Measurements from ENCODE around the gene RBBP8NL. TPM values are rescaled to one million over a fixed set of nuclear protein-coding genes. Genes with fewer than 3 reads are reported as not detected.
A peak's percentile ranks its signal among the peaks of the same experiment; 100 is the strongest.

The RBBP8NL gene
- total and polyA plus RNA-seq, 2 experiments from 2014 or later = 0.10 to 1.1 TPM

DNA sequence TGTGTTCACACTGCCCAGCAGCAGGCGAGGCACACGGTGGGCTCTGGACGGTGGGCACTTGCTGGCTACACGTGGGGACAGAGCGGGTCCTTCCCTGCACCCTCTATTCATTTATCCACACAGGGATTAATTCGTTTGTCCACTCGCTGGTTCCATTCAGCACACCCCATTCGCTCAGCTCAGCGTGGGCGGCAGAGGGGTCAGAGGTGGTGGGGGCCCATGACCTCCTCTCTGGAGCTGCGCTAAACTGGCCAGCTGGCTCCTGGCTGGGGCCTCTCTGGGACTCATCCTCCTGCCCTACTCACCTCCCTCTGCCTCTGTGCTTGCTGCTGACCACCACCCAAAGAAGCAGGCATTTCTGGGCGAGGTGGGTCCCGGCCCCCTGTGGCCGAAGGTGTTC, 21.4 kb upstream of the RBBP8NL start:
- H3K9me2 ChIP-seq (ENCODE audit: insufficient read depth) = no peaks in the 10 kb centered on the region
- no peak overlapping the region for H3K4me3 ChIP-seq
- H3K4me1 ChIP-seq (ENCODE audit: insufficient read depth) = no peaks in the 10 kb centered on the region
- H4K20me1 ChIP-seq (replicated peaks; ENCODE audit: insufficient read depth) = no peaks in the 10 kb centered on the region
- TF ChIP-seq, protein P1, sequence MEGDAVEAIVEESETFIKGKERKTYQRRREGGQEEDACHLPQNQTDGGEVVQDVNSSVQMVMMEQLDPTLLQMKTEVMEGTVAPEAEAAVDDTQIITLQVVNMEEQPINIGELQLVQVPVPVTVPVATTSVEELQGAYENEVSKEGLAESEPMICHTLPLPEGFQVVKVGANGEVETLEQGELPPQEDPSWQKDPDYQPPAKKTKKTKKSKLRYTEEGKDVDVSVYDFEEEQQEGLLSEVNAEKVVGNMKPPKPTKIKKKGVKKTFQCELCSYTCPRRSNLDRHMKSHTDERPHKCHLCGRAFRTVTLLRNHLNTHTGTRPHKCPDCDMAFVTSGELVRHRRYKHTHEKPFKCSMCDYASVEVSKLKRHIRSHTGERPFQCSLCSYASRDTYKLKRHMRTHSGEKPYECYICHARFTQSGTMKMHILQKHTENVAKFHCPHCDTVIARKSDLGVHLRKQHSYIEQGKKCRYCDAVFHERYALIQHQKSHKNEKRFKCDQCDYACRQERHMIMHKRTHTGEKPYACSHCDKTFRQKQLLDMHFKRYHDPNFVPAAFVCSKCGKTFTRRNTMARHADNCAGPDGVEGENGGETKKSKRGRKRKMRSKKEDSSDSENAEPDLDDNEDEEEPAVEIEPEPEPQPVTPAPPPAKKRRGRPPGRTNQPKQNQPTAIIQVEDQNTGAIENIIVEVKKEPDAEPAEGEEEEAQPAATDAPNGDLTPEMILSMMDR (conservative IDR thresholded peaks at IDR 0.05; ENCODE audit: low read depth in 2 of 2) = no peak
- TF ChIP-seq EZH2phosphoT487 (IDR thresholded peaks at IDR 0.05; ENCODE audit: unreplicated experiment) = no peak
- TF ChIP-seq JUNB (IDR thresholded peaks at IDR 0.05; ENCODE audit: unreplicated experiment) = no peak
- TF ChIP-seq, protein P2, sequence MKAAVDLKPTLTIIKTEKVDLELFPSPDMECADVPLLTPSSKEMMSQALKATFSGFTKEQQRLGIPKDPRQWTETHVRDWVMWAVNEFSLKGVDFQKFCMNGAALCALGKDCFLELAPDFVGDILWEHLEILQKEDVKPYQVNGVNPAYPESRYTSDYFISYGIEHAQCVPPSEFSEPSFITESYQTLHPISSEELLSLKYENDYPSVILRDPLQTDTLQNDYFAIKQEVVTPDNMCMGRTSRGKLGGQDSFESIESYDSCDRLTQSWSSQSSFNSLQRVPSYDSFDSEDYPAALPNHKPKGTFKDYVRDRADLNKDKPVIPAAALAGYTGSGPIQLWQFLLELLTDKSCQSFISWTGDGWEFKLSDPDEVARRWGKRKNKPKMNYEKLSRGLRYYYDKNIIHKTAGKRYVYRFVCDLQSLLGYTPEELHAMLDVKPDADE (IDR thresholded peaks at IDR 0.05) = no peak
- no peak overlapping the region for H3K4me2 ChIP-seq
- H2AFZ ChIP-seq = no peak overlapping the region
- Mint-ChIP-seq H3K27ac (no peak overlapping the region), H3K36me3 (ENCODE audit: low read depth) (no peaks in the 10 kb centered on the region), H3K4me3 (no peak overlapping the region), H3K4me1 (no peaks in the 10 kb centered on the region), H3K27me3 (ENCODE audit: insufficient read depth, low read depth, poor library complexity) (peaks cover 8% of the 10 kb centered on the region), H3K9me3 (no peaks in the 10 kb centered on the region)
- ATAC-seq (no peak), DNase-seq (ENCODE audit: low spot score) (no peak)
- no peak overlapping the region for H3K27ac ChIP-seq (ENCODE audit: low read depth)
- H3K79me2 ChIP-seq (replicated peaks; ENCODE audit: insufficient read depth) = no peaks in the 10 kb centered on the region
- H3K36me3 ChIP-seq (ENCODE audit: insufficient read depth) = no peaks in the 10 kb centered on the region
- no peaks in the 10 kb centered on the region for H3F3A ChIP-seq (replicated peaks; ENCODE audit: low read depth)
- H3K27me3 ChIP-seq (ENCODE audit: insufficient read depth) = no peaks in the 10 kb centered on the region

DNA sequence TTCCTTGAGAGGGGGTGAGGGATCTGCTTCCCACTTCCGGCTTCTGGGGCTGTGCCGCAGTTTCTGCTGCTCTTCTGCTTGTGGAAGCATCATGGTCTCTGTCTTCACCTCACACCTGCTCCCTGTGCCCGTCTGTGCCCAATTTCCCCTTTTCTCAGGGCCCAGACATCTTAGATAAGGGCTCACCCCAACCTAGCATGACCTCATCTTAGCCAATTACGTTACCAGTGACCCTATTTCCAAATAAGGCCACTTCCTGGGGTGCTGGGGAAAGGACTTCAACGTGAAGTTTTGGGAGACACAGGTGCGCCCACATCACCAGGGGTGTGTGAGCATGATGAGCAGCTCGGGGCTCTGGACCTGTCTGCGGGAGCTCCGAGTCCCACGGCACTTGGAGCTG, 20.7 kb upstream of the RBBP8NL start:
- Histone ChIP-seq H3K4me3 (no peak overlapping the region), H3K4me1 (ENCODE audit: insufficient read depth) (no peaks in the 10 kb centered on the region), H3F3A (replicated peaks; ENCODE audit: low read depth) (no peaks in the 10 kb centered on the region), H3K4me2 (no peak overlapping the region), H2AFZ (0 out of 2 replicates have a peak overlapping the region, but pooled peaks have one; percentile 72), H3K27ac (ENCODE audit: low read depth) (no peak overlapping the region), H3K9me2 (ENCODE audit: insufficient read depth) (no peaks in the 10 kb centered on the region), H3K27me3 (ENCODE audit: insufficient read depth) (no peaks in the 10 kb centered on the region), H4K20me1 (replicated peaks; ENCODE audit: insufficient read depth) (no peaks in the 10 kb centered on the region), H3K79me2 (replicated peaks; ENCODE audit: insufficient read depth) (no peaks in the 10 kb centered on the region), H3K36me3 (ENCODE audit: insufficient read depth) (no peaks in the 10 kb centered on the region)
- Mint-ChIP-seq H3K9me3 (no peaks in the 10 kb centered on the region), H3K4me3 (no peak overlapping the region), H3K36me3 (ENCODE audit: low read depth) (no peaks in the 10 kb centered on the region), H3K27me3 (ENCODE audit: insufficient read depth, low read depth, poor library complexity) (peaks cover 8% of the 10 kb centered on the region), H3K27ac (no peak overlapping the region), H3K4me1 (no peaks in the 10 kb centered on the region)
- DNase-seq (ENCODE audit: low spot score) (no peak), ATAC-seq (no peak)
- TF ChIP-seq, protein P3, sequence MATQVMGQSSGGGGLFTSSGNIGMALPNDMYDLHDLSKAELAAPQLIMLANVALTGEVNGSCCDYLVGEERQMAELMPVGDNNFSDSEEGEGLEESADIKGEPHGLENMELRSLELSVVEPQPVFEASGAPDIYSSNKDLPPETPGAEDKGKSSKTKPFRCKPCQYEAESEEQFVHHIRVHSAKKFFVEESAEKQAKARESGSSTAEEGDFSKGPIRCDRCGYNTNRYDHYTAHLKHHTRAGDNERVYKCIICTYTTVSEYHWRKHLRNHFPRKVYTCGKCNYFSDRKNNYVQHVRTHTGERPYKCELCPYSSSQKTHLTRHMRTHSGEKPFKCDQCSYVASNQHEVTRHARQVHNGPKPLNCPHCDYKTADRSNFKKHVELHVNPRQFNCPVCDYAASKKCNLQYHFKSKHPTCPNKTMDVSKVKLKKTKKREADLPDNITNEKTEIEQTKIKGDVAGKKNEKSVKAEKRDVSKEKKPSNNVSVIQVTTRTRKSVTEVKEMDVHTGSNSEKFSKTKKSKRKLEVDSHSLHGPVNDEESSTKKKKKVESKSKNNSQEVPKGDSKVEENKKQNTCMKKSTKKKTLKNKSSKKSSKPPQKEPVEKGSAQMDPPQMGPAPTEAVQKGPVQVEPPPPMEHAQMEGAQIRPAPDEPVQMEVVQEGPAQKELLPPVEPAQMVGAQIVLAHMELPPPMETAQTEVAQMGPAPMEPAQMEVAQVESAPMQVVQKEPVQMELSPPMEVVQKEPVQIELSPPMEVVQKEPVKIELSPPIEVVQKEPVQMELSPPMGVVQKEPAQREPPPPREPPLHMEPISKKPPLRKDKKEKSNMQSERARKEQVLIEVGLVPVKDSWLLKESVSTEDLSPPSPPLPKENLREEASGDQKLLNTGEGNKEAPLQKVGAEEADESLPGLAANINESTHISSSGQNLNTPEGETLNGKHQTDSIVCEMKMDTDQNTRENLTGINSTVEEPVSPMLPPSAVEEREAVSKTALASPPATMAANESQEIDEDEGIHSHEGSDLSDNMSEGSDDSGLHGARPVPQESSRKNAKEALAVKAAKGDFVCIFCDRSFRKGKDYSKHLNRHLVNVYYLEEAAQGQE (IDR thresholded peaks at IDR 0.05; ENCODE audit: unreplicated experiment) = no peak
- TF ChIP-seq EZH2phosphoT487 (IDR thresholded peaks at IDR 0.05; ENCODE audit: unreplicated experiment) = no peak
- TF ChIP-seq ZNF114 (CRISPR knock-in tag; IDR thresholded peaks at IDR 0.05) = no peak
- TF ChIP-seq CREB1 (CRISPR knock-in tag; IDR thresholded peaks at IDR 0.05; ENCODE audit: low read depth) = no peak
- TF ChIP-seq, protein P4, sequence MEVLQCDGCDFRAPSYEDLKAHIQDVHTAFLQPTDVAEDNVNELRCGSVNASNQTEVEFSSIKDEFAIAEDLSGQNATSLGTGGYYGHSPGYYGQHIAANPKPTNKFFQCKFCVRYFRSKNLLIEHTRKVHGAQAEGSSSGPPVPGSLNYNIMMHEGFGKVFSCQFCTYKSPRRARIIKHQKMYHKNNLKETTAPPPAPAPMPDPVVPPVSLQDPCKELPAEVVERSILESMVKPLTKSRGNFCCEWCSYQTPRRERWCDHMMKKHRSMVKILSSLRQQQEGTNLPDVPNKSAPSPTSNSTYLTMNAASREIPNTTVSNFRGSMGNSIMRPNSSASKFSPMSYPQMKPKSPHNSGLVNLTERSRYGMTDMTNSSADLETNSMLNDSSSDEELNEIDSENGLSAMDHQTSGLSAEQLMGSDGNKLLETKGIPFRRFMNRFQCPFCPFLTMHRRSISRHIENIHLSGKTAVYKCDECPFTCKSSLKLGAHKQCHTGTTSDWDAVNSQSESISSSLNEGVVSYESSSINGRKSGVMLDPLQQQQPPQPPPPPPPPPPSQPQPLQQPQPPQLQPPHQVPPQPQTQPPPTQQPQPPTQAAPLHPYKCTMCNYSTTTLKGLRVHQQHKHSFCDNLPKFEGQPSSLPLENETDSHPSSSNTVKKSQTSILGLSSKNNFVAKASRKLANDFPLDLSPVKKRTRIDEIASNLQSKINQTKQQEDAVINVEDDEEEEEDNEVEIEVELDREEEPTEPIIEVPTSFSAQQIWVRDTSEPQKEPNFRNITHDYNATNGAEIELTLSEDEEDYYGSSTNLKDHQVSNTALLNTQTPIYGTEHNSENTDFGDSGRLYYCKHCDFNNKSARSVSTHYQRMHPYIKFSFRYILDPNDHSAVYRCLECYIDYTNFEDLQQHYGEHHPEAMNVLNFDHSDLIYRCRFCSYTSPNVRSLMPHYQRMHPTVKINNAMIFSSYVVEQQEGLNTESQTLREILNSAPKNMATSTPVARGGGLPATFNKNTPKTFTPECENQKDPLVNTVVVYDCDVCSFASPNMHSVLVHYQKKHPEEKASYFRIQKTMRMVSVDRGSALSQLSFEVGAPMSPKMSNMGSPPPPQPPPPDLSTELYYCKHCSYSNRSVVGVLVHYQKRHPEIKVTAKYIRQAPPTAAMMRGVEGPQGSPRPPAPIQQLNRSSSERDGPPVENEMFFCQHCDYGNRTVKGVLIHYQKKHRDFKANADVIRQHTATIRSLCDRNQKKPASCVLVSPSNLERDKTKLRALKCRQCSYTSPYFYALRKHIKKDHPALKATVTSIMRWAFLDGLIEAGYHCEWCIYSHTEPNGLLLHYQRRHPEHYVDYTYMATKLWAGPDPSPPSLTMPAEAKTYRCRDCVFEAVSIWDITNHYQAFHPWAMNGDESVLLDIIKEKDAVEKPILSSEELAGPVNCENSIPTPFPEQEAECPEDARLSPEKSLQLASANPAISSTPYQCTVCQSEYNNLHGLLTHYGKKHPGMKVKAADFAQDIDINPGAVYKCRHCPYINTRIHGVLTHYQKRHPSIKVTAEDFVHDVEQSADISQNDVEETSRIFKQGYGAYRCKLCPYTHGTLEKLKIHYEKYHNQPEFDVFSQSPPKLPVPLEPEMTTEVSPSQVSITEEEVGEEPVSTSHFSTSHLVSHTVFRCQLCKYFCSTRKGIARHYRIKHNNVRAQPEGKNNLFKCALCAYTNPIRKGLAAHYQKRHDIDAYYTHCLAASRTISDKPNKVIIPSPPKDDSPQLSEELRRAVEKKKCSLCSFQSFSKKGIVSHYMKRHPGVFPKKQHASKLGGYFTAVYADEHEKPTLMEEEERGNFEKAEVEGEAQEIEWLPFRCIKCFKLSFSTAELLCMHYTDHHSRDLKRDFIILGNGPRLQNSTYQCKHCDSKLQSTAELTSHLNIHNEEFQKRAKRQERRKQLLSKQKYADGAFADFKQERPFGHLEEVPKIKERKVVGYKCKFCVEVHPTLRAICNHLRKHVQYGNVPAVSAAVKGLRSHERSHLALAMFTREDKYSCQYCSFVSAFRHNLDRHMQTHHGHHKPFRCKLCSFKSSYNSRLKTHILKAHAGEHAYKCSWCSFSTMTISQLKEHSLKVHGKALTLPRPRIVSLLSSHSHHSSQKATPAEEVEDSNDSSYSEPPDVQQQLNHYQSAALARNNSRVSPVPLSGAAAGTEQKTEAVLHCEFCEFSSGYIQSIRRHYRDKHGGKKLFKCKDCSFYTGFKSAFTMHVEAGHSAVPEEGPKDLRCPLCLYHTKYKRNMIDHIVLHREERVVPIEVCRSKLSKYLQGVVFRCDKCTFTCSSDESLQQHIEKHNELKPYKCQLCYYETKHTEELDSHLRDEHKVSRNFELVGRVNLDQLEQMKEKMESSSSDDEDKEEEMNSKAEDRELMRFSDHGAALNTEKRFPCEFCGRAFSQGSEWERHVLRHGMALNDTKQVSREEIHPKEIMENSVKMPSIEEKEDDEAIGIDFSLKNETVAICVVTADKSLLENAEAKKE (CRISPR knock-in tag; IDR thresholded peaks at IDR 0.05) = no peak
- no peak for TF ChIP-seq EZH2 (IDR thresholded peaks at IDR 0.05; ENCODE audit: low read depth, unreplicated experiment)

Data from GM23338 (cell line).